Pancreas (tissue), 10 donors: ENCODE results near the gene GATA6. TPM values are rescaled to one million over a fixed set of nuclear protein-coding genes. Genes with fewer than 3 reads are reported as not detected.

Experiments used
- ATAC-seq, 4 donors: fragments of 200-7000 bp; cut with Tn5 transposase; one replicate each; pipeline versions ENCODE4 v1.8.0 to v1.9.1; 2020; ENCODE audit warnings: mild to moderate bottlenecking in 4 of 4, moderate library complexity in 4 of 4
- DNase-seq, 6 donors: peaks; one replicate each; pipeline ENCODE4 v3.0.0-alpha.2; 2020
- FAIRE-seq: peaks from 2 replicates; lab custom pipeline; 2012; peaks lifted over from hg19 to GRCh38; lab: Jason Lieb, UNC
- H3K27ac ChIP-seq, 4 donors: fragments of 200-600 bp; sonication (generic); 1 replicate in 3 of 4; 2 replicates in 1 of 4; pipeline versions ENCODE4 v1.5.0 to v1.8.0; 2020
- H3K27me3 ChIP-seq, 4 donors: fragments of 200-600 bp; one replicate each; pipeline ENCODE4 v1.8.0; 2021
- H3K36me3 ChIP-seq, 3 donors: fragments of 200-600 bp; sonication (generic) in 1 of 3; one replicate each; pipeline versions ENCODE4 v1.5.0 to v1.8.0; 2020 to 2021
- H3K4me1 ChIP-seq, 3 donors: fragments of 200-600 bp; one replicate each; pipeline ENCODE4 v1.8.0; 2021
- H3K4me3 ChIP-seq, 4 donors: fragments of 200-600 bp; sonication (generic) in 2 of 4; one replicate each; pipeline versions ENCODE4 v1.5.0 to v1.8.0; 2020 to 2021
- H3K9me3 ChIP-seq, 4 donors: fragments of 200-600 bp; one replicate each; pipeline ENCODE4 v1.8.0; 2021
- CTCF ChIP-seq, 4 donors: fragments of 200-600 bp; sonication (generic) in 3 of 4; IDR thresholded peaks; one replicate each; pipeline versions ENCODE4 v1.5.0 to v1.8.0; 2021; ENCODE audit warnings: antibody characterized with exemption in 4 of 4
- WGBS, 2 donors: extraction: QIAGEN DNeasy Blood & Tissue Kit; methylation state at CpG; one replicate each; pipeline ENCODE4 v1.1.7; 2013; 5-methylcytosine and 5-hydroxymethylcytosine counted together
- intact Hi-C, 3 donors: fragments of 100-400 bp; cut with DNase I; formaldehyde crosslinking; loops; one replicate each; pipeline versions ENCODE4 v1.11.1 to v1.14.2; 2022
- polyA plus RNA-seq, 2 donors: library from polyadenylated mRNA; stranded (reverse); fragments of 200-250 nt; gene quantifications; one replicate each; pipeline ENCODE4 v1.2.3, GENCODE V29; 2013
- total RNA-seq, 6 donors: library from RNA; stranded (reverse); fragmentation: NEBNext Ultra II Directional in 4 of 6; extraction: Animal tissue kit (Norgen Biotek cat#: 25700) in 4 of 6; gene quantifications; one replicate each; pipeline versions ENCODE4 v1.2.1 to v1.2.4, GENCODE V29; 2021 to 2023
- donor health status: healthy with polysubstance abuse.
- donor health status: DM: no; HTN: no; CAD: no; lungs with moderate emphysema.
- donor health status: DM: no; HTN: no; CAD: no.
- donor health status: control.
- donor health status: control.
- donor health status: Bipolar disorder and iron deficiency.
- donor health status: DM: yes; HTN: yes; CAD: no.
- donor health status: DM: no; HTN: no; CAD: no.
- donor health status: DM: no; HTN: no; CAD: no.
- donor health status: DM: yes; HTN: yes; CAD: no.

Gene GATA6
- total and polyA plus RNA-seq, 8 donors: 15.4 to 36.4 (median 21.8) TPM

DNA sequence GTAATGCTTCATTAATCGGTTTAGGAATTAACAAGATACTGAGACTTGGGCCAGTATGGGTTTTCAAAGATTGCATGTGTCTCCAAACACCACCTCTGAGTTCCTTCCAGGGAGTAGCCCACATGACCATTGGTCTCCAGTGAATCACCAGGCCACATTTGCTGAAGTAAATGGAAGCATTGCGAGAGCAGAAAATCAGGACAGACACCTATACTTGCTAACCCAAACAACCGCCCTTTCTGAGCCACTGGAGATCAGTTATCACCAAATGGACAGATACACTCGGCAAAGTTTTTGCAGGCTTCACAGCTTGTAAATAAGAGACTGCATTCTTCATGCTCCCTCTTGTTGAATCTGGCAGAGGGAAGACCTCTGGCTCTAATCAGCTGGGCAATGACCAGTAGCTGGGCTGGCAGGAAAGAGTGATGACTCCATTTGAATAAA lies 40.9 kb downstream of the GATA6 start:
- 31 to 39% methylated on average over 4 of the region's 4 CpGs for WGBS, 2 donors
- H3K4me3 ChIP-seq: no peak overlapping the region
- peaks cover 17 to 22% (median 21%) of the 10 kb centered on the region in 3 donors for H3K4me1 ChIP-seq
- no peaks in the 10 kb centered on the region for H3K9me3 ChIP-seq
- FAIRE-seq (no peak), ATAC-seq (peak; percentile 50 to 66 (median 58)), DNase-seq (peak in 1 of 6 donors; percentile 26)
- H3K27ac ChIP-seq: peak overlapping the region; percentile 13 to 51 (median 23)
- H3K27me3 ChIP-seq: no peaks in the 10 kb centered on the region
- H3K36me3 ChIP-seq: no peaks in the 10 kb centered on the region
- intact Hi-C loops: no loop called here
- TF ChIP-seq CTCF (IDR thresholded peaks at IDR 0.05): no peak

- ATAC-seq (peak; percentile 66 to 83 (median 78)), FAIRE-seq (no peak), DNase-seq (peak in 2 of 6 donors; percentile 22 to 39)
- Histone ChIP-seq H3K27ac (peak overlapping the region in 2 of 4 donors; percentile 35 to 51), H3K27me3 (no peaks in the 10 kb centered on the region), H3K36me3 (no peaks in the 10 kb centered on the region), H3K4me3 (no peak overlapping the region), H3K9me3 (no peaks in the 10 kb centered on the region), H3K4me1 (peaks cover 17 to 22% (median 21%) of the 10 kb centered on the region in 3 donors)
- intact Hi-C loops: no loop called here
- 11 to 19% methylated on average over 2 of the region's 2 CpGs for WGBS, 2 donors
- no peak for TF ChIP-seq CTCF (IDR thresholded peaks at IDR 0.05)
Measured at GRCh38 chr18:22211657-22212056, 42.3 kb downstream of the GATA6 start.

- H3K27ac ChIP-seq: no peak overlapping the region
- FAIRE-seq (no peak), ATAC-seq (peak in 2 of 4 donors; percentile 14 to 24)
Measured at GRCh38 chr18:22213333-22213973, 44.1 kb downstream of the GATA6 start.

GRCh38 chr18:22214731-22215528 lies 45.5 kb downstream of the GATA6 start:
- Histone ChIP-seq H3K27ac (no peak overlapping the region), H3K9me3 (no peaks in the 10 kb centered on the region), H3K4me1 (peaks cover 14 to 20% (median 17%) of the 10 kb centered on the region in 3 donors), H3K4me3 (no peak overlapping the region), H3K27me3 (no peaks in the 10 kb centered on the region), H3K36me3 (no peaks in the 10 kb centered on the region)
- FAIRE-seq (no peak), ATAC-seq (peak in 1 of 4 donors; percentile 10), DNase-seq (no peak)
- TF ChIP-seq CTCF (IDR thresholded peaks at IDR 0.05): no peak
- whole genome bisulfite sequencing, 2 donors: 76 to 82% methylated on average over 13 of the region's 13 CpGs
- intact Hi-C loops: no loop called here

More at GRCh38 chr18:22213333-22213973, 44.1 kb downstream of the GATA6 start:
- Histone ChIP-seq H3K4me3 (no peak overlapping the region), H3K4me1 (peaks cover 17 to 22% (median 21%) of the 10 kb centered on the region in 3 donors), H3K27me3 (no peaks in the 10 kb centered on the region), H3K36me3 (no peaks in the 10 kb centered on the region), H3K9me3 (no peaks in the 10 kb centered on the region)
- DNase-seq: no peak
- intact Hi-C loops: no loop called here
- 60 to 62% methylated on average over 6 of the region's 6 CpGs for WGBS, 2 donors
- TF ChIP-seq CTCF (IDR thresholded peaks at IDR 0.05): no peak
